Kidney epithelial cell (primary cell): ENCODE results near the gene RAET1L. TPM values are rescaled to one million over a fixed set of nuclear protein-coding genes. Genes with fewer than 3 reads are reported as not detected.

Experiments
- DNase-seq: peaks from one replicate; pipeline ENCODE4 v3.0.0-alpha.2; 2010; ENCODE audit warnings: low read depth
- H3K27me3 ChIP-seq: 2 replicates; pipeline ENCODE4 v1.6.0; 2011; ENCODE audit warnings: low read length; ENCODE audit not compliant: control insufficient read depth, insufficient read depth
- H3K36me3 ChIP-seq: 2 replicates; pipeline ENCODE4 v1.5.1; 2011; ENCODE audit warnings: low read length; ENCODE audit not compliant: control insufficient read depth, insufficient read depth
- H3K4me3 ChIP-seq: 2 replicates; pipeline ENCODE4 v1.5.1; 2011; ENCODE audit warnings: low read depth, mild to moderate bottlenecking, control low read depth, low read length
- CTCF ChIP-seq: IDR thresholded peaks from 2 replicates; pipeline ENCODE4 v1.5.1; 2011; ENCODE audit warnings: mild to moderate bottlenecking, moderate library complexity, low read length, control low read depth, inconsistent platforms; ENCODE audit not compliant: insufficient read depth, poor library complexity, severe bottlenecking
- total RNA-seq: library from RNA; depleted of rRNA; stranded (reverse); fragments of >200 nt; gene quantifications from 2 replicates; pipeline ENCODE4 v1.2.3, GENCODE V29; 2015

Gene RAET1L
- total RNA-seq, 1 donor from 2014 or later = 1.5 TPM

GRCh38 chr6:150058231-150058792, 33.0 kb upstream of the RAET1L start:
- H3K4me3 ChIP-seq = no peak overlapping the region
- no peak for DNase-seq
- H3K36me3 ChIP-seq = no peaks in the 10 kb centered on the region
- TF ChIP-seq CTCF = no peak
- peaks cover 32% of the 10 kb centered on the region for H3K27me3 ChIP-seq

DNA sequence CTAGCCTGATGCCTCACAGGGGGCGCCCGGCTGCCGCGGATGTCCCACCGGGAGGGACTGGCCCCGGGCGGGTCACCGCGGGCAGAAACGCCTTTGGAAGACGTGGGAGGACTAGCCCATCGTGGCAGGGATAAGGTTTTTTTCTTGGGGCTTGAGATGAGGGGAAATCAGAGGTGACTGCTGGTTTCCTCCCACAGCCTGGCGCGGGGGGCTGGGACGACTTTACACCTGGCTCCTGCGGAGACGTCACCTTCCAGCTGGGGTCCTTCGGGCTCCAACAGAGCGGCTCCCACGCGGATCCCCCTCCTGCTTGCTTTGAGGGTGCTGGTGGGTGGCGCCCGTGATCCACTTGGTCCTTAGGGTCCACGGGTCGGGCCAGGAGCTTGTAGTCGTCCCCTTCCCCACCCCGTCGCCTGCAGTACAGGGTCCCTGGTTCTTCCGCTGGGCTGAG, 32.2 kb upstream of the RAET1L start:
- no peak for DNase-seq
- TF ChIP-seq CTCF = no peak
- H3K27me3 ChIP-seq = peaks cover 35% of the 10 kb centered on the region
- H3K36me3 ChIP-seq = no peaks in the 10 kb centered on the region
- H3K4me3 ChIP-seq = no peak overlapping the region

- Histone ChIP-seq H3K36me3 (no peaks in the 10 kb centered on the region), H3K4me3 (no peak overlapping the region), H3K27me3 (peaks cover 35% of the 10 kb centered on the region)
- no peak for DNase-seq
- no peak for TF ChIP-seq CTCF
These were observed 31.6 kb upstream of the RAET1L start for GRCh38 chr6:150056916-150057315.

- no peak for DNase-seq
- Histone ChIP-seq H3K27me3 (peaks cover 38% of the 10 kb centered on the region), H3K36me3 (no peaks in the 10 kb centered on the region), H3K4me3 (no peak overlapping the region)
- TF ChIP-seq CTCF = no peak
These were observed 30.8 kb upstream of the RAET1L start for GRCh38 chr6:150056156-150056555.

GRCh38 chr6:150055131-150055530, 29.8 kb upstream of the RAET1L start:
- no peaks in the 10 kb centered on the region for H3K36me3 ChIP-seq
- peaks cover 40% of the 10 kb centered on the region for H3K27me3 ChIP-seq
- no peak for DNase-seq
- no peak overlapping the region for H3K4me3 ChIP-seq
- TF ChIP-seq CTCF = no peak

- no peak for DNase-seq
- Histone ChIP-seq H3K27me3 (peaks cover 40% of the 10 kb centered on the region), H3K4me3 (no peak overlapping the region), H3K36me3 (no peaks in the 10 kb centered on the region)
- no peak for TF ChIP-seq CTCF
These were observed 28.1 kb upstream of the RAET1L start for GRCh38 chr6:150053450-150053849.
